Psoas muscle (tissue), 8 donors: ENCODE data around the gene TCHP. TPM values are rescaled to one million over a fixed set of nuclear protein-coding genes. Genes with fewer than 3 reads are reported as not detected.
"Not testable (repeated sequence)": the region's sequence is repeated elsewhere in the genome, so short reads cannot be mapped to it uniquely, and the experiment has no call there.

Experiments used
- ATAC-seq, 4 donors: fragments of 200-7000 bp; cut with Tn5 transposase; one replicate each; pipeline ENCODE4 v1.9.1; 2020; ENCODE audit warnings: moderate library complexity in 3 of 4, mild to moderate bottlenecking in 2 of 4
- DNase-seq, 2 donors: peaks; one replicate each; pipeline ENCODE4 v3.0.0-alpha.2; 2020
- H3K27ac ChIP-seq: fragments of 200-600 bp; one replicate; pipeline ENCODE4 v1.8.0; 2022
- H3K27me3 ChIP-seq, 3 donors: fragments of 200-600 bp in 1 of 3; one replicate each; pipeline versions ENCODE4 v1.6.1 to v1.8.0; 2013 to 2022; ENCODE audit warnings: low read length in 2 of 3, mild to moderate bottlenecking in 2 of 3, moderate library complexity in 1 of 3; ENCODE audit not compliant: insufficient read depth in 3 of 3
- H3K36me3 ChIP-seq, 2 donors: fragments of 200-600 bp in 1 of 2; one replicate each; pipeline versions ENCODE4 v1.6.1 to v1.8.0; 2013 to 2022; ENCODE audit warnings: low read depth in 1 of 2, mild to moderate bottlenecking in 1 of 2, moderate library complexity in 1 of 2; ENCODE audit not compliant: insufficient read depth in 1 of 2
- H3K4me1 ChIP-seq: fragments of 200-600 bp; one replicate; pipeline ENCODE4 v1.8.0; 2022
- H3K4me3 ChIP-seq: fragments of 200-600 bp; one replicate; pipeline ENCODE4 v1.8.0; 2022; ENCODE audit warnings: mild to moderate bottlenecking
- H3K9me3 ChIP-seq: fragments of 200-600 bp; one replicate; pipeline ENCODE4 v1.8.0; 2022
- WGBS, 3 donors: extraction: QIAGEN DNeasy Blood & Tissue Kit; methylation state at CpG; one replicate each; pipeline versions ENCODE4 v1.1.6 to v1.1.7; 2013; 5-methylcytosine and 5-hydroxymethylcytosine counted together
- intact Hi-C, 2 donors: fragments of 100-400 bp; cut with DNase I; formaldehyde crosslinking; loops; one replicate each; pipeline versions ENCODE4 v1.11.0 to v1.14.2; 2022
- long read RNA-seq, 2 donors: library from polyadenylated mRNA; unstranded; transcript quantifications; one replicate each; pipeline ENCODE4 v2.0.0, GENCODE V29; 2021
- polyA plus RNA-seq, 3 donors: library from polyadenylated mRNA; stranded (reverse); fragments of 200-250 nt; gene quantifications; one replicate each; pipeline ENCODE4 v1.2.3, GENCODE V29; 2013
- total RNA-seq, 4 donors: library from RNA; stranded (reverse); fragmentation: NEBNext Ultra II Directional in 2 of 4; extraction: Animal tissue kit (Norgen Biotek cat#: 25700) in 2 of 4; gene quantifications; one replicate each; pipeline versions ENCODE4 v1.2.1 to v1.2.4, GENCODE V29; 2021 to 2023
- TF ChIP-seq, protein P1 (sequence below): fragments of 200-600 bp; IDR thresholded peaks from one replicate; pipeline ENCODE4 v1.8.0; 2022; ENCODE audit warnings: antibody characterized with exemption
- donor health status: healthy with polysubstance abuse.
- donor health status: DM: no; HTN: no; CAD: no; lungs with moderate emphysema.
- donor health status: Bipolar disorder and iron deficiency.
- donor health status: healthy.
- donor health status: DM: yes; HTN: yes; CAD: no.
- donor health status: DM: no; HTN: no; CAD: no.
- donor health status: DM: no; HTN: no; CAD: no.
- donor health status: DM: yes; HTN: yes; CAD: no.

TCHP gene, protein sequence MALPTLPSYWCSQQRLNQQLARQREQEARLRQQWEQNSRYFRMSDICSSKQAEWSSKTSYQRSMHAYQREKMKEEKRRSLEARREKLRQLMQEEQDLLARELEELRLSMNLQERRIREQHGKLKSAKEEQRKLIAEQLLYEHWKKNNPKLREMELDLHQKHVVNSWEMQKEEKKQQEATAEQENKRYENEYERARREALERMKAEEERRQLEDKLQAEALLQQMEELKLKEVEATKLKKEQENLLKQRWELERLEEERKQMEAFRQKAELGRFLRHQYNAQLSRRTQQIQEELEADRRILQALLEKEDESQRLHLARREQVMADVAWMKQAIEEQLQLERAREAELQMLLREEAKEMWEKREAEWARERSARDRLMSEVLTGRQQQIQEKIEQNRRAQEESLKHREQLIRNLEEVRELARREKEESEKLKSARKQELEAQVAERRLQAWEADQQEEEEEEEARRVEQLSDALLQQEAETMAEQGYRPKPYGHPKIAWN
- total RNA-seq = 10 to 100 TPM in 1 of 4 donors, 1 to 10 TPM in 3; 5.8 to 11.2 (median 8.5) TPM
- polyA plus RNA-seq = 10 to 100 TPM in 1 of 3 donors, 1 to 10 TPM in 2; 4.5 to 14.8 (median 5.7) TPM
- long read RNA-seq, donor 1, transcript TCHP-202 (13 exons, 3,090 nt) = major isoform, 5 of 7 reads
- long read RNA-seq, donor 1, partial matches to known transcripts = 1 of 7 reads
- long read RNA-seq, donor 1, other reads (novel, unspliced or antisense) = 1 of 7 reads
- long read RNA-seq, donor 2, partial matches to known transcripts = 1 of 8 reads
- long read RNA-seq, donor 2, other reads (novel, unspliced or antisense) = 5 of 8 reads

DNA sequence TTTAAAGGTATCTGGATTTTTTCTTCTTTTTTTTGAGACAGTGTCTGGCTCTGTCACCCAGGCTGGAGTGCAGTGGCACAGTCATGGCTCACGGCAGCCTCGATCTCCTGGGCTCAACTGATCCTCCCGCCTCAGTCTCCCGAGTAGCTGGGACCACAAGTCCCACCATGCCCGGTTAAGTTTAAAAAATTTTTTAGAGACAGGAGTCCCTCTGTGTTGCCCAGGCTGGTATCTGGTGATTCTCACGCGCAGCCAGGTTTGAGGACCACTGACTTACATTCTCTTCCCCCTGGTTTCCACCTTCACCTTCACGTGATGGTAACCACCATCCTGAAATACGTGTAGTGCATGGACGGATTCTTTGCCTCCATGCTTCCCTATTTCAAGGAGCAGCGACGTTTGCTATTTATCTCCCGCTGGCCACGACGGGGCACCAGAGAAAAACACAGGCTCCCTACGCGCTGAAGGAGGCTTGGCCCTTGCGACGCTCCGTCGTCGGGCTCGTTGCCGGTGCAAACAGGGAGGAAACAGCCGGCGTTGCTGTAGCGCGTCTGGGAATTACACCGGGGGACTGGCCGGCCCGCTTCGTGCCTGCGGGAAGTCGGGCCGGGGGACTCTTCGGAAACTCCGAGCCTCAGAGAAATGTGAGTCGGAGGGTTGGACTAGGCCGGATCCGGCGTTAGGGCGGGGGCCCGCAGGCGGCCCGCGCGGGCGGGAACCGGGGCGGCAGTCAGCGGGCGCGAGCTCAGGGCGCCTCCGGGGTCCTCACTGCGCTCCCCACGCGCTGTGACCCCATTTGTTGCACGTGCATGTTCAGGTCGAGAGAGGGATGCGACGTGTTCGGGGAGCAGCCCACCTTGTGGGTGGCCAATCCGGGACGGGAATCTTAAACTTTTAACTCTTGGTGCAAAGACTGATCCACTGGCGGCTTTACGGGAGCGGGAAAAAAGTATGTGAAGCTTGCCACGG lies at the start of gene TCHP:
Gene TCHP (plus strand): TSS at position 492 of the 969 bp plus-strand sequence. CDS start 2,753 bp downstream, outside the sequence.
- H3K27ac ChIP-seq = peak within 1 kb of the TSS; percentile 78
- ATAC-seq (peak; percentile 96 to 98 (median 97)), DNase-seq (peak; percentile 90 to 92)
- H3K36me3 ChIP-seq = peaks cover 0 to 25% of the 10 kb centered on the region in 2 donors
- TF ChIP-seq, protein P1, sequence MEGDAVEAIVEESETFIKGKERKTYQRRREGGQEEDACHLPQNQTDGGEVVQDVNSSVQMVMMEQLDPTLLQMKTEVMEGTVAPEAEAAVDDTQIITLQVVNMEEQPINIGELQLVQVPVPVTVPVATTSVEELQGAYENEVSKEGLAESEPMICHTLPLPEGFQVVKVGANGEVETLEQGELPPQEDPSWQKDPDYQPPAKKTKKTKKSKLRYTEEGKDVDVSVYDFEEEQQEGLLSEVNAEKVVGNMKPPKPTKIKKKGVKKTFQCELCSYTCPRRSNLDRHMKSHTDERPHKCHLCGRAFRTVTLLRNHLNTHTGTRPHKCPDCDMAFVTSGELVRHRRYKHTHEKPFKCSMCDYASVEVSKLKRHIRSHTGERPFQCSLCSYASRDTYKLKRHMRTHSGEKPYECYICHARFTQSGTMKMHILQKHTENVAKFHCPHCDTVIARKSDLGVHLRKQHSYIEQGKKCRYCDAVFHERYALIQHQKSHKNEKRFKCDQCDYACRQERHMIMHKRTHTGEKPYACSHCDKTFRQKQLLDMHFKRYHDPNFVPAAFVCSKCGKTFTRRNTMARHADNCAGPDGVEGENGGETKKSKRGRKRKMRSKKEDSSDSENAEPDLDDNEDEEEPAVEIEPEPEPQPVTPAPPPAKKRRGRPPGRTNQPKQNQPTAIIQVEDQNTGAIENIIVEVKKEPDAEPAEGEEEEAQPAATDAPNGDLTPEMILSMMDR = peak; percentile 33
- no peaks in the 10 kb centered on the region for H3K27me3 ChIP-seq
- H3K4me1 ChIP-seq = peaks cover 18% of the 10 kb centered on the region
- intact Hi-C loops = no loop called here
- 1% methylated on average over 68 to 69 of the region's 69 CpGs for WGBS, 3 donors
- peak within 1 kb of the TSS; percentile 86 for H3K4me3 ChIP-seq
- no peaks in the 10 kb centered on the region for H3K9me3 ChIP-seq

DNA sequence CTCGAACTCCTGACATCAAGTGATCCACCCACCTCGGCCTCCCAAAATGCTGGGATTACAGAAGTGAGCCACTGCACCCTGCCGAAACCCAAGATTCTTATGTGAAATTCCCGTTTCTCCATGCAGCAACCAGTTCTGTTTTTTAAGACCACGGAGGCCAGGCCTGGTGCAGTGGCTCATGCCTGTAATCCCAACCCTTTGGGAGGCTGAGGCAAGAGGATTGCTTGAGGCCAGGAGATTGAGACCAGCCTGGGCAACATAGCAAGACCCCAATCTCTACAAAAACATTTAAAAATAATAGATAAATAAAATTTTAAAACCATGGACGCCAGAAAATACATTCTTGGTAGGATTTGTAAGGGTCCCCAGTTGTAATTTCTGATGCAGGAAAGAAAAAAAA lies 49.6 kb upstream of the TCHP start:
- DNase-seq, H3K4me1 ChIP-seq, H3K27ac ChIP-seq, H3K4me3 ChIP-seq, ATAC-seq, H3K9me3 ChIP-seq, intact Hi-C loops, H3K27me3 ChIP-seq: not testable (repeated sequence)
- peaks cover 0 to 31% of the 10 kb centered on the region in 2 donors for H3K36me3 ChIP-seq
- WGBS, 3 donors = 88 to 93% (median 89%) methylated on average over 6 of the region's 6 CpGs

DNA sequence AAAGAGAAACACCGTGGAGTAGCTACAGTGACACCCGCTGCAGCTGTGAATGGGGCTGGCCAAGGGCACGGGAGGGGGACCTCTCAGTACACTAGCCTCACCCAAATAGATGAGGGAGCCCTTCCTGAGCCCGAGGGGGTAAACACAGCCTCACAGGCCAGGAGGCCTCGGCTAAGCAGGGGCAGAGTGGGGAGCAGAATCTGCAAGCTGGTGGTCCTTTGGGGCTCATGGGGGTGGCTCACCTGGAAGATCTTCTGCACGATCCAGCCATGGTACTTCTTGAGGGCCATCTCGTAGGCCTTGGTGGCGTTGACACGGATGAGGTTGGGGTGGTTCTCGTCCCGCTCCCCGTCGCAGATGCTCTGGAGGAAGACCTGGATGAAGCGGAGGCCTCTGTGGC lies 44.7 kb upstream of the TCHP start:
- WGBS, 3 donors = 90 to 91% (median 91%) methylated on average over 13 to 14 of the region's 14 CpGs
- Histone ChIP-seq H3K4me1 (no peaks in the 10 kb centered on the region), H3K9me3 (no peaks in the 10 kb centered on the region), H3K27me3 (no peaks in the 10 kb centered on the region), H3K36me3 (peaks cover 0 to 55% of the 10 kb centered on the region in 2 donors), H3K27ac (no peak overlapping the region), H3K4me3 (no peak overlapping the region)
- DNase-seq = no peak
- no peak for ATAC-seq
- TF ChIP-seq, protein P1 = no peak
- intact Hi-C loops = no loop called here

DNA sequence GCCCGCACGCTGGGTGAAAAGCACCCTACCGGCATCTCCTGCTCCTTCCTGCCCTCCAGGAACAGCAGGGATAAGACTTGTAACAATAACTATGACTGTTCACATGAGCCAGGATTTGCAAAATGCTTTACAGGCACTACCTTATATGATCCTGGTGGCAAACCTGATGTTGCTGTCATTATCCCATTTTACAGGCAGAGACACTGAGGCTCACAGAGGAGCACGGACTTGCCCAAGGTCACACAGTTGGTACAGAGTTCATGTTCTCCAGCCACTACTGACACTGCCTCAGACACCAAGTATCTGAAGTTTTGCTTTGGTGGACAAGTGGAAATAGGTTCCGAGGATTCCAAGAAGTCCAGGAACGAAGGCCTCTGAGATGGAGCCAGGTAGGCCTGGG lies 42.4 kb upstream of the TCHP start:
- TF ChIP-seq, protein P1 = no peak
- H3K9me3 ChIP-seq = no peaks in the 10 kb centered on the region
- no peak overlapping the region for H3K27ac ChIP-seq
- peaks cover 0 to 44% of the 10 kb centered on the region in 2 donors for H3K36me3 ChIP-seq
- intact Hi-C loops = no loop called here
- WGBS, 3 donors = 94 to 97% (median 97%) methylated on average over 6 of the region's 6 CpGs
- H3K27me3 ChIP-seq = no peaks in the 10 kb centered on the region
- no peak overlapping the region for H3K4me3 ChIP-seq
- no peak for ATAC-seq
- H3K4me1 ChIP-seq = no peaks in the 10 kb centered on the region
- DNase-seq = no peak
